IPS DF 6.9 (cell line): ENCODE results near the gene ASZ1.

ENCODE experiments used
- DNase-seq: peaks from one replicate; pipeline ENCODE4 v3.0.0-alpha.2; 2013; ENCODE audit warnings: low read depth, low spot score
- H3K27ac ChIP-seq: one replicate; pipeline ENCODE4 v1.5.1; 2013; ENCODE audit warnings: low read length, control low read depth
- H3K27me3 ChIP-seq: 2 replicates; pipeline ENCODE4 v1.6.1; 2013; ENCODE audit warnings: mild to moderate bottlenecking, low read length; ENCODE audit not compliant: control insufficient read depth, insufficient read depth
- H3K36me3 ChIP-seq: 2 replicates; pipeline ENCODE4 v1.6.1; 2013; ENCODE audit warnings: low read length; ENCODE audit not compliant: control insufficient read depth, insufficient read depth
- H3K4me1 ChIP-seq: 2 replicates; pipeline ENCODE4 v1.6.1; 2013; ENCODE audit warnings: low read length; ENCODE audit not compliant: control insufficient read depth, insufficient read depth
- H3K4me3 ChIP-seq: 2 replicates; pipeline ENCODE4 v1.5.1; 2013; ENCODE audit warnings: mild to moderate bottlenecking, low read length
- H3K9me3 ChIP-seq: 2 replicates; pipeline ENCODE4 v1.6.1; 2013; ENCODE audit warnings: low read length, inconsistent platforms; ENCODE audit not compliant: control insufficient read depth, insufficient read depth

The ASZ1 gene

DNA sequence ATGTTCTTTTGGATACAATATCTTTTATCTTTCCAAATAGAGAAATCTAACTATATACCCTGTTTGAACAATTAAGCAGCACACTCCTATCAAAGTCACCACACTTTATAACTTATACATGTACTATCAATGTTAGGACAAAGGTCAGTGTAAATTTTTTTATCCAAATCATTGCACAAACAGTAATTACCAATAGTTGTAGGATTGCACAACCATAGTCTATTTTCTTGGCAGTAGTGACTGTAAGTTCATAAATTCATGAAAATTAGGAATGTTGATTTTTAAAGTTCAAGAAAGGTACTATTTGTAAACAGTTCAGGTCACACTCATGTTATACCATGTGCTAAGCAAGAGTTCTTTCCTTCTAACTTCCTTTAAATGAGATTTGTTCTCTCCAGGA, 113.7 kb downstream of the ASZ1 start:
- Histone ChIP-seq H3K4me3 (no peak overlapping the region), H3K4me1 (no peaks in the 10 kb centered on the region), H3K27me3 (peaks cover 3% of the 10 kb centered on the region; the same call in 1 of the 2 replicates), H3K36me3 (no peaks in the 10 kb centered on the region), H3K27ac (no peak overlapping the region), H3K9me3 (no peaks in the 10 kb centered on the region)
- no peak for DNase-seq
